HG02610 (cell line): ENCODE data around the gene AATF.

Experiments
- ATAC-seq: cut with Tn5 transposase; IDR thresholded peaks from one replicate; pipeline ENCODE4 v1.9.1; 2021; ENCODE audit warnings: mild to moderate bottlenecking, moderate library complexity; ENCODE audit not compliant: unreplicated experiment

AATF gene, protein sequence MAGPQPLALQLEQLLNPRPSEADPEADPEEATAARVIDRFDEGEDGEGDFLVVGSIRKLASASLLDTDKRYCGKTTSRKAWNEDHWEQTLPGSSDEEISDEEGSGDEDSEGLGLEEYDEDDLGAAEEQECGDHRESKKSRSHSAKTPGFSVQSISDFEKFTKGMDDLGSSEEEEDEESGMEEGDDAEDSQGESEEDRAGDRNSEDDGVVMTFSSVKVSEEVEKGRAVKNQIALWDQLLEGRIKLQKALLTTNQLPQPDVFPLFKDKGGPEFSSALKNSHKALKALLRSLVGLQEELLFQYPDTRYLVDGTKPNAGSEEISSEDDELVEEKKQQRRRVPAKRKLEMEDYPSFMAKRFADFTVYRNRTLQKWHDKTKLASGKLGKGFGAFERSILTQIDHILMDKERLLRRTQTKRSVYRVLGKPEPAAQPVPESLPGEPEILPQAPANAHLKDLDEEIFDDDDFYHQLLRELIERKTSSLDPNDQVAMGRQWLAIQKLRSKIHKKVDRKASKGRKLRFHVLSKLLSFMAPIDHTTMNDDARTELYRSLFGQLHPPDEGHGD

GRCh38 chr17:36948717-36949460 lies at the start of gene AATF:
TSS of gene AATF (plus strand) at chr17:36948954. CDS start at chr17:36949126, 172 bp downstream.
- peak; percentile 92 for ATAC-seq

DNA sequence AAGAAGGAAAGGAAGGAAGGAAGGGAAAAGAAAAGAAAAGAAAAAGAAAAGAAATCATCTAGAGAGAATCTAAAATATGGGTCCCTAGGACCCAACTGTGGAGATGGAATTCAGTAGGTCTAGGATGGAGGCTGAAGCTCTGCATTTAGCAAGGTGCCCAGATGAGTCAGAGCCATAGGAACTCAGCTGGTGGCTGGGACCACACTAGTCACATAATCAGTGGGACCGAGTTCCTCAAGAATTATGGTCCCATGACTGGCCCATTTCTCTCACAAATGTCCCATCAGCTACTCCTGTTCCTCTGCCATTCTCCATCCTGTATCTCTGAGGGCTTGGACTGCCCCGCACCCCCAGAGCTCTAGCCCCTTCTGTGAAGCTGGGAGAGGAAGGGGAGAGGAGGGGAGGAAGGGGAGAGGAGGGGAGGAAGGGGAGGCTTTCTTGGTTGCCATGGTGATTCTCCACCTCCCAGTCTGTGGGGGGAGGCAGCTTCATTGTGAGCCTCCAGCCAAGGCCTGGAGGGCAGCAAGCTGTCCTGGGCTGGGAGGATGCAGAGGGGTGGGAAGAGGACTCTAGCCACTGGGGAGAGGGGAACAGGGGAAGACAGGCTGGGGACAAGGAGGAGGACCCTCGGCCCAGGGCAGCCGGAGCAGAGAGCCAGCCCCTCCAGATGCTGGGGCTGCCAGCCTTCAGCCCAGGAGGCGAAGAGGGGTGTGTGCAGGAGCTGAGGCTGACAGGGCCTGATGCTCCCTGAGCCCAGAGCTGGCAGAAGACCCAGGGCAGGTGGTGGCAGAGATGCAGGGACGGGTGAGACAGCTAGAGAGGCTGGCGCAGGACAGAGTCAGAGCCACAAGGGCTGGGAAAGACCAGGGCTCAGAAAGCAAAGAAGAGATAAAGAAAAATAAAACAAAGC lies 49.2 kb upstream of the AATF start:
- ATAC-seq = no peak

DNA sequence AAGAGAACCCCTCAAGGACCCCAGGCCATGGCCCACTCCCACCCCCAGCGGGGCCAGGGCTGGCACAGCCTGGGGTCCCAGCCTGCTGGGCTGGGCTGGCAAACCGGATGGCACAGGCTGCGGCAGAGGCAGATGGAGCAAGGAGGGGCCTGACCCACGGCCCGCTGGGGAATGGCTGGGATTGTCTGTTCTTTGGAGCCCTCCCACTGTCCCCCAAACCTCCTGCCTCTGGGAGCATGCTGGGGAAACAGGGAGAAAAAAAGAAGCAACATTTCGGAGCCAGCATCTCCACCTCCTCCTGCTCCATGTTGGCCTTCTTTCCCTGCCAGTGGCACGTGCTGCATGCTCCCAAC lies 48.6 kb upstream of the AATF start:
- ATAC-seq = no peak

DNA sequence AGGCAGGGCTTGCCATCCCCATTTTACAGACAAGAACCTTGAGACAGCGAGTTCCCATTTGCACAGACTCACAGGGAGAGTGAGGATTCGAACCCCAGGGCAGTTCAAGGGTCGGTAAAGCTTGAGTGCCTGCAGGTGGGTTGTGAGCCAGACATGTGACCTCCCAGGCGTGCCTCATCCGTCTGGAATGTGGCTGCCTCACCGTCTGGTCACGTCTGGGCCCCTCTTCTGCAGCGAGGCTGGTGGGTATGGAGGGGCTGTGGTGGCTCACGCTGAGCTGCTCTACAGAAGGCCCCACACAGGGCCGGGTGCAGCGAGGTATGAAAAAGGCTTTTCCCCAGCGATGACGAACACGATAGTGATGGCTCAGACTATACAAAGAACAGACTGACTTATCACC lies 47.2 kb upstream of the AATF start:
- no peak for ATAC-seq

DNA sequence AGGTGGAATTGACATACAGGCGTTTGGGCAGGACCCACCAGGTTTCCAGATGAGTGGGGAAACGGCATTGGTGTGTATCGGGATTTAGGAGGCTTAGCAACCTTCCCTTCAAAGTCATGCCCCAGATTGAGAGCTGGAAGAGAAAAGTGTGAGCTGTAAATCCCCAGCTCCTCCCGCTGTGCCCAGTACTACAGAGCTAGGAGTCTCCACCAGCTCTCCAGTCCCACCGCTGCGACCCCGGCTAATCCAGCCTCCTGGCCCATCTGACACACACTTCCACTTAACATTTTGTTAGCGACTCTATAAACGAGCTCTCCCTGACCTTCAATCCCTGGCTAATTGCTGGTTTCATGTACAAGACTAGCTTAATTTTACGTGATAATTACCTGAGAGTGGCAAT lies 41.3 kb upstream of the AATF start:
- no peak for ATAC-seq

- ATAC-seq = no peak
These were observed 38.2 kb upstream of the AATF start for GRCh38 chr17:36910513-36910912.

DNA sequence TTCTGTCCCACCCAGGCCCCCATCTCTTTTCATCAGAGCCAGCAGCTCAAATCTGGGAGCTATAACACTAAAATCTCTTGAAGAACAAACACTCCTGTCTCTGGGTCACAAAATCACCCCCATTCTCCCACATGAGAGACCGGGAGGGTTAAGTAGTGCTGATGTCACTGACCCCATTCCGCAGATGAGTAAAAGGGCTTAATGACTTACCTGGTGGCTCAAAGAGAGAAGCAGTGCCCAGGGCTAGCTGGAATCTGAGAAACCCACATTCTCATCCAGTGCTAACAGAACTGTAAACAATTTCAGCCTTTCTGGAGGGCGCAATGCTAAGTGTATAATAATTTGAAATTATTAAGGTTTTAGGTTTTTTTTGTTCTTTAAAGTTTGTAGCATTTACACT lies 37.8 kb upstream of the AATF start:
- ATAC-seq = no peak

- ATAC-seq = no peak
These were observed 35.6 kb upstream of the AATF start for GRCh38 chr17:36913132-36913531.

DNA sequence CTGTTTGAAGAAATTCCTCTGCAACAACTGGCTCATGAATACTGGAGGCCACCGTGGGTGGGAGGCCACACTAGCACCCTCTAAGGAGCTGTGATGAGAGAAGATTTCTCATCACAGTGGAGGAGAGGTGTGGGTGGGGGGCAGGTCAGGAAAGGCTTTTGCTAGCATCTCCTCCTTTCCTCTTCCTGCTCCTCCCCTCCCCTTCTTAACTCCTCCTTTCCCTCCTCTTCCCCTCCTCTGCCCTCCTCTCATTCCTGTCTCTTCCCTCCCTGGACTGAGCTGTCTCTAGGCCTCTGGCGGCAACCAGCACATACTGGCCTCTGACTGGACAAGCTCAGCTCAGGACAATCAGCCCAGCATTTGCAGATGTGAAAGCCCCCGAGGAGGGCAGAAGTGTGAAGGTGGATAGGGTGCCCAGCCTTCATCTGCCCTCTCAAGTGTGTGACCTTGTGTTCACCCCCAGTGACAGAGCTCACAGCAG lies 30.5 kb upstream of the AATF start:
- ATAC-seq = no peak

DNA sequence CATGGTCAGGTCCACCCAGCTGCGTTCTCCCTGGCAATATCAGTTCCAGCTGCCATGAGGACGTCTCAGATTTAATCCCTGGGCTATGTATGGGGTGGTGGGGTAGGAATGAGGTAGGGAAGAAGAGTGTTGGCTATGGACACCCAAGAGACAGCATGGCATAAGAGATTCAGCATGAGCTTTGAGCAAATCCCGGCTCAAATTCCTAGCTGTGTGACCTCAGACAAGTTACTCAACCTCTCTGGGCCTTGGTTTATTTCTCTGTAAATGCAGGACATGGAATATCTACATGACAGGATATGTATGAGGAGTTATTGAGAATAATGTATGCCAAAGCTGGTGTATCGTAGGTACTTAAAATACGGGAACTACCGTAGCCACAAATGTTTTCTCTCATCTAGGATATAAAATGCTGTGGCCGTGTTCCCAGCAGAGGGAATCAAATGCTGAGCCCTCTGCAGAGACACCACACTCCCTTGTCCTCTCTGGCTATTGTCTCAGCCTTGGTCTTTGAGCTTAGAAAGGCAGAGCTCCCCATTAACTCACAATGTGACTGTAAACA lies 29.3 kb upstream of the AATF start:
- ATAC-seq = no peak

GRCh38 chr17:36920032-36921005 lies 28.4 kb upstream of the AATF start:
- ATAC-seq = no peak

- no peak for ATAC-seq
These were observed 27.5 kb upstream of the AATF start for GRCh38 chr17:36921095-36921851.

DNA sequence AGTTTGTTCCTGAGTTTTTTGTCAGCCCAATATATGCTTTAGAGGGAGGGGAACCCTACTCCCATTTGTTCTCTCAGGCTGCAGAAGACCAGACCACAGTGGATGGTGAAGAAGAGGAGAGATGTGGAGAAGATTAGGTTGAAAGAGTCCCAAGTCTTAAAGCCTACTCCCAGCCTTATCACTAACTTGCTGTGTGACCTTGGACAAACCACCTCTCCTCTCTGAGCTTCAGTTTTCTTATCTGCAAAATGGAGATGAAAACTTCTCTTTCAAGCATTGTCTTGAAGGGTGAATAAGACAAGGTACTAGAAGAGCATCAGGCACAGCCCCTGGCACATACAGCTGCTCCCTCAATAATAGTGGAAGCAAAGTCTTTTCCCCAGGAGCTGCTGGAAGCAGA lies 26.6 kb upstream of the AATF start:
- ATAC-seq = no peak

DNA sequence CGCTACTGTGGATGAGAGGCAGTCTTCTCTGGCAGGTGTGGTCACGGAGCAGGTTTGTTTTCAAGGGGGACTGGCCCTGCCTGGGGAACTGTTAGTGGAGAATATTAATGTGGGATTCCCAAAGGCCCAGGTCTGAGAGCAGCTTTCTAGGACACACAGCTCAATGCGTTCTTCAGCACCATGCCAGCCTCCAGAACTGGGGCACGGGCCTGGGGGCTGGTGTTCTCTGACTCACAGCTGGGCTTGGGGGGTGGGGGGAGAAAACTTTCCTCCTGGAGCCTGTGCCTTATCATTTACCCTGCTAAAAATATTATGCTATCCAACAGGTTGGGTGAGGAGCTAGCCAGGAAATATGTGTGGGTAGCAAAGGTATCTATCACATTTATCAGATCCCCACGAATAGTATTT lies 24.9 kb upstream of the AATF start:
- no peak for ATAC-seq

DNA sequence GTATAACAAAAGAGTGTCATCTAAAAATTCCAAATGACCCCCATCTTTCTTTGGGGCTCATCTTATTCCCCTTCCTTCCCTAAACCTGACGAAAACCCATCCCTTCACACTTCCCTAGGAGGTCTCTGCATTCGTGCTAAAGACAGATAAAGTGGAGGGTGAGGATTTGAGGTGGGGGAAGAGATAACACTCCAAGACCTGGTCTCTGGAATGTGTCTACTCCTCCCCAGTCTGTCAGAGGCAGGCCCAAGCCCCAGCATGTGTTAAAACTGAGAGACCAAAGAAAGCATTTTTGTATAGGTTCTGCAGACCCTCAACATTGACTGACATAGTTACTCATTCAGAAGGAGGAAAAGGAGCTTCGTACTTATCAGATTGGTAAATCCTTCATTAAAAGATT lies 22.5 kb upstream of the AATF start:
- no peak for ATAC-seq

DNA sequence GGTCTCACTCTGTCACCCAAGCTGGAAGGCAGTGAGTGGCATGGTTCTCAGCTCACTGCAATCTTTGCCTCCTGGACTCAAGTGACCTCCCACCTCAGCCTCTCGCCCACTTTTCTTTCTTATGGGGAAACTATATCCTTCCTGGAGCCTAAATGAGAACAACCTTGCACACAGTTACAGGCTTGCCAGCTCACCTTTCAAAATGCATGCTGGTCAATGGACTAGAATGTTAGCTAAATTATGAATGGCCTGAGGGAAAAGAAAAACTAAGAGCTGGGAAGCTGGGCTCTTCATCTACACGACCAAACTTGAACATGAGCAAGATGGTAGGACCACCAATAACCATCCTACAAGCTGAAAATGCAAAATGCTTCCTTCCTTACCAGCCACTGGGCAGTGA lies 22.1 kb upstream of the AATF start:
- no peak for ATAC-seq

GRCh38 chr17:36928471-36929345 lies 20.0 kb upstream of the AATF start:
- no peak for ATAC-seq
